GM23338 (cell line): ENCODE results near the gene C19orf25. TPM values are rescaled to one million over a fixed set of nuclear protein-coding genes. Genes with fewer than 3 reads are reported as not detected.

Source experiments
- ATAC-seq: fragments of 200-7000 bp; cut with Tn5 transposase; 3 replicates; pipeline ENCODE4 v1.9.1; 2020
- DNase-seq: peaks from one replicate; pipeline ENCODE4 v3.0.0-alpha.2; 2015; ENCODE audit warnings: low spot score
- H2AFZ ChIP-seq: fragments of 200-600 bp; sonication (generic); 2 replicates; pipeline ENCODE4 v1.8.0; 2016; ENCODE audit warnings: antibody characterized with exemption, mild to moderate bottlenecking, moderate library complexity
- H3F3A ChIP-seq: fragments of 200-600 bp; sonication (generic); replicated peaks from 2 replicates; pipeline ENCODE4 v1.8.0; 2017; ENCODE audit warnings: antibody characterized with exemption, mixed run types, low read depth
- H3K27ac ChIP-seq: fragments of 200-600 bp; sonication (generic); 2 replicates; pipeline ENCODE4 v1.6.1; 2016; ENCODE audit warnings: low read depth
- H3K27me3 ChIP-seq: fragments of 200-600 bp; sonication (generic); 2 replicates; pipeline ENCODE4 v1.8.0; 2016; ENCODE audit warnings: mild to moderate bottlenecking, mixed run types, moderate library complexity; ENCODE audit not compliant: insufficient read depth
- H3K36me3 ChIP-seq: fragments of 200-600 bp; sonication (generic); 2 replicates; pipeline ENCODE4 v1.8.0; 2016; ENCODE audit warnings: mild to moderate bottlenecking; ENCODE audit not compliant: insufficient read depth
- H3K4me1 ChIP-seq: fragments of 200-600 bp; sonication (generic); 2 replicates; pipeline ENCODE4 v1.8.0; 2016; ENCODE audit warnings: mild to moderate bottlenecking, moderate library complexity; ENCODE audit not compliant: insufficient read depth
- H3K4me2 ChIP-seq: fragments of 200-600 bp; sonication (generic); 2 replicates; pipeline ENCODE4 v1.7.1; 2017; ENCODE audit warnings: mixed run types
- H3K4me3 ChIP-seq: fragments of 200-600 bp; sonication (generic); 2 replicates; pipeline ENCODE4 v1.6.1; 2016; ENCODE audit warnings: mixed run types
- H3K79me2 ChIP-seq: fragments of 200-600 bp; sonication (generic); replicated peaks from 2 replicates; pipeline ENCODE4 v1.8.0; 2017; ENCODE audit warnings: mild to moderate bottlenecking; ENCODE audit not compliant: insufficient read depth
- H3K9me2 ChIP-seq: fragments of 200-600 bp; sonication (generic); 2 replicates; pipeline ENCODE4 v1.8.0; 2017; ENCODE audit not compliant: insufficient read depth
- H4K20me1 ChIP-seq: fragments of 200-600 bp; sonication (generic); replicated peaks from 2 replicates; pipeline ENCODE4 v1.8.0; 2017; ENCODE audit warnings: mild to moderate bottlenecking; ENCODE audit not compliant: insufficient read depth
- H3K27ac Mint-ChIP-seq: 2 replicates; pipeline ENCODE4 v1.8.0; 2020; ENCODE audit warnings: inconsistent platforms, mild to moderate bottlenecking, moderate library complexity, mixed read lengths
- H3K27me3 Mint-ChIP-seq: 3 replicates; pipeline ENCODE4 v1.8.0; 2022; ENCODE audit warnings: low read depth, mild to moderate bottlenecking, moderate library complexity, mixed read lengths, inconsistent platforms; ENCODE audit not compliant: insufficient read depth, poor library complexity
- H3K36me3 Mint-ChIP-seq: 3 replicates; pipeline ENCODE4 v1.8.0; 2021; ENCODE audit warnings: low read depth, mild to moderate bottlenecking, inconsistent platforms, moderate library complexity, mixed read lengths
- H3K4me1 Mint-ChIP-seq: 3 replicates; pipeline ENCODE4 v1.8.0; 2020; ENCODE audit warnings: mild to moderate bottlenecking, inconsistent platforms, mixed read lengths
- H3K4me3 Mint-ChIP-seq: 3 replicates; pipeline ENCODE4 v1.8.0; 2021; ENCODE audit warnings: moderate library complexity, mild to moderate bottlenecking, inconsistent platforms, mixed read lengths
- H3K9me3 Mint-ChIP-seq: 3 replicates; pipeline ENCODE4 v1.8.0; 2020; ENCODE audit warnings: moderate library complexity, mild to moderate bottlenecking, inconsistent platforms, mixed read lengths
- CTCF ChIP-seq, 2 experiments: fragments of 200-600 bp in 1 of 2; sonication (generic) in 1 of 2; conservative IDR thresholded peaks; 2 replicates each; pipeline versions ENCODE4 v1.5.1 to v1.6.1; 2016 to 2017; ENCODE audit warnings: antibody characterized with exemption in 2 of 2, low read depth in 2 of 2, mild to moderate bottlenecking in 2 of 2, moderate library complexity in 1 of 2
- ETS1 ChIP-seq: IDR thresholded peaks from 2 replicates; pipeline ENCODE4 v1.6.1; 2016; ENCODE audit warnings: antibody characterized with exemption
- REST ChIP-seq: IDR thresholded peaks from one replicate; pipeline ENCODE4 v1.6.1; 2018; ENCODE audit warnings: antibody characterized with exemption; ENCODE audit not compliant: unreplicated experiment
- ZNF114 ChIP-seq: fragments of 250-450 bp; sonication (Bioruptor Pico); IDR thresholded peaks from 2 replicates; pipeline ENCODE4 v1.5.0; 2020; ENCODE audit warnings: mild to moderate bottlenecking, moderate library complexity
- polyA plus RNA-seq: library from polyadenylated mRNA; unstranded; fragments of >200 nt; fragmentation: Nextera tagmentation; extraction: Ambion mirVana; gene quantifications from 2 replicates; pipeline ENCODE4 v1.2.1, GENCODE V29; 2016
- total RNA-seq: library from RNA; depleted of rRNA; stranded (reverse); fragments of >200 nt; shearing (Covaris generic); gene quantifications from 2 replicates; pipeline ENCODE4 v1.2.3, GENCODE V29; 2014

Gene C19orf25
- total and polyA plus RNA-seq, 2 experiments from 2014 or later: 43.5 to 61.1 TPM

GRCh38 chr19:1472231-1473084 is 6.6 kb downstream of the C19orf25 start (continued):
- no peak for TF ChIP-seq CTCF (conservative IDR thresholded peaks at IDR 0.05; ENCODE audit: low read depth in 2 of 2)
- TF ChIP-seq REST: no peak

GRCh38 chr19:1471515-1472160 is 7.4 kb downstream of the C19orf25 start:
- no peak for DNase-seq
- Mint-ChIP-seq H3K4me3 (no peak overlapping the region; the same call in 2 of the 3 replicates), H3K27me3 (peaks cover 48% of the 10 kb centered on the region), H3K9me3 (0 out of 3 replicates have a peak, but pooled peaks cover 3% of the 10 kb centered on the region), H3K27ac (no peak overlapping the region), H3K4me1 (peaks cover 6% of the 10 kb centered on the region; the same call in 2 of the 3 replicates), H3K36me3 (no peaks in the 10 kb centered on the region; the same call in 2 of the 3 replicates)
- H3K4me3 ChIP-seq: peak overlapping the region; percentile 63
- peaks cover 16% of the 10 kb centered on the region; the same call in 1 of the 2 replicates for H4K20me1 ChIP-seq
- peaks cover 65% of the 10 kb centered on the region for H3K27me3 ChIP-seq
- H3K4me2 ChIP-seq: peak overlapping the region; percentile 89
- H3K36me3 ChIP-seq: no peaks in the 10 kb centered on the region
- no peak overlapping the region for H2AFZ ChIP-seq
- TF ChIP-seq CTCF (conservative IDR thresholded peaks at IDR 0.05; ENCODE audit: low read depth in 2 of 2): peak in 1 of 2 experiments; percentile 42; a peak in 2 of 4 replicates
- TF ChIP-seq ETS1: no peak
- TF ChIP-seq ZNF114 (CRISPR knock-in tag): no peak
- peaks cover 6% of the 10 kb centered on the region; the same call in 1 of the 2 replicates for H3K4me1 ChIP-seq
- H3F3A ChIP-seq: peaks cover 18% of the 10 kb centered on the region
- no peaks in the 10 kb centered on the region for H3K79me2 ChIP-seq
- no peak overlapping the region for H3K27ac ChIP-seq
- no peak for ATAC-seq
- no peaks in the 10 kb centered on the region for H3K9me2 ChIP-seq
